Neuronal stem cell (in vitro differentiated cells): Measurements from ENCODE around the gene EHD1.
"Not testable (repeated sequence)": the region's sequence is repeated elsewhere in the genome, so short reads cannot be mapped to it uniquely, and the experiment has no call there.

Source experiments
- DNase-seq: peaks from one replicate; pipeline ENCODE4 v3.0.0-alpha.2; 2013; ENCODE audit warnings: low spot score
- H2AFZ ChIP-seq: one replicate; pipeline ENCODE4 v1.6.1; 2013; ENCODE audit warnings: mild to moderate bottlenecking, low read length, inconsistent platforms
- H2AK5ac ChIP-seq: 2 replicates; pipeline ENCODE4 v1.6.1; 2013; ENCODE audit warnings: low read depth, mild to moderate bottlenecking, inconsistent platforms, low read length, moderate library complexity, mixed read lengths
- H2BK120ac ChIP-seq: 2 replicates; pipeline ENCODE4 v1.6.1; 2013; ENCODE audit warnings: low read depth, mild to moderate bottlenecking, inconsistent platforms, low read length, moderate library complexity, mixed read lengths
- H2BK12ac ChIP-seq: one replicate; pipeline ENCODE4 v1.6.1; 2013; ENCODE audit warnings: low read length, inconsistent platforms
- H2BK15ac ChIP-seq: 2 replicates; pipeline ENCODE4 v1.6.1; 2013; ENCODE audit warnings: mild to moderate bottlenecking, low read length, inconsistent platforms, mixed read lengths
- H2BK5ac ChIP-seq: one replicate; pipeline ENCODE4 v1.6.1; 2013; ENCODE audit warnings: inconsistent platforms, mild to moderate bottlenecking, low read length, moderate library complexity
- H3K14ac ChIP-seq: one replicate; pipeline ENCODE4 v1.6.1; 2013; ENCODE audit warnings: low read length, inconsistent platforms
- H3K18ac ChIP-seq: 2 replicates; pipeline ENCODE4 v1.6.1; 2013; ENCODE audit warnings: low read length, inconsistent platforms
- H3K23ac ChIP-seq: 2 replicates; pipeline ENCODE4 v1.6.1; 2013; ENCODE audit warnings: low read depth, mild to moderate bottlenecking, mixed read lengths, low read length, inconsistent platforms; ENCODE audit not compliant: poor library complexity
- H3K27ac ChIP-seq: replicated peaks from 3 replicates; pipeline ENCODE4 v1.5.1; 2013; ENCODE audit warnings: low read length, inconsistent platforms
- H3K27me3 ChIP-seq, 3 experiments: 2 replicates each; pipeline ENCODE4 v1.6.1; 2013; ENCODE audit warnings: low read length in 3 of 3, mild to moderate bottlenecking in 2 of 3, inconsistent platforms in 1 of 3, low read depth in 1 of 3, mixed read lengths in 1 of 3, moderate library complexity in 1 of 3; ENCODE audit not compliant: control insufficient read depth in 3 of 3, insufficient read depth in 3 of 3
- H3K36me3 ChIP-seq, 2 donors: replicated peaks in 1 of 2; 2 replicates each; pipeline ENCODE4 v1.6.1; 2013; ENCODE audit warnings: low read length in 2 of 2; ENCODE audit not compliant: control insufficient read depth in 2 of 2, insufficient read depth in 2 of 2
- H3K4ac ChIP-seq: 2 replicates; pipeline ENCODE4 v1.6.1; 2013; ENCODE audit warnings: inconsistent platforms, mild to moderate bottlenecking, low read length, moderate library complexity
- H3K4me1 ChIP-seq, 2 donors: 1 replicate in 1 of 2; 2 replicates in 1 of 2; pipeline ENCODE4 v1.6.1; 2013; ENCODE audit warnings: low read length in 2 of 2, low read depth in 1 of 2; ENCODE audit not compliant: control insufficient read depth in 2 of 2, insufficient read depth in 1 of 2
- H3K4me2 ChIP-seq: one replicate; pipeline ENCODE4 v1.6.1; 2013; ENCODE audit warnings: mild to moderate bottlenecking, low read length, inconsistent platforms; ENCODE audit not compliant: insufficient read depth, poor library complexity, severe bottlenecking
- H3K4me3 ChIP-seq, 2 donors: 2 replicates each; pipeline ENCODE4 v1.5.1; 2013; ENCODE audit warnings: low read length in 2 of 2, mild to moderate bottlenecking in 2 of 2, inconsistent platforms in 1 of 2, moderate library complexity in 1 of 2
- H3K79me1 ChIP-seq: one replicate; pipeline ENCODE4 v1.6.1; 2013; ENCODE audit warnings: low read depth, mild to moderate bottlenecking, inconsistent platforms, low read length, moderate library complexity
- H3K9ac ChIP-seq: one replicate; pipeline ENCODE4 v1.6.1; 2013; ENCODE audit warnings: mild to moderate bottlenecking, low read depth, low read length, inconsistent platforms; ENCODE audit not compliant: poor library complexity
- H3K9me3 ChIP-seq, 2 donors: replicated peaks in 1 of 2; 2 replicates each; pipeline versions ENCODE3 to v1.6.1; 2013; ENCODE audit warnings: low read length in 2 of 2, mild to moderate bottlenecking in 2 of 2, inconsistent platforms in 1 of 2, low read depth in 1 of 2, mixed read lengths in 1 of 2, moderate library complexity in 1 of 2; ENCODE audit not compliant: control insufficient read depth in 2 of 2, insufficient read depth in 1 of 2
- H4K8ac ChIP-seq: one replicate; pipeline ENCODE4 v1.6.1; 2013; ENCODE audit warnings: low read depth, mild to moderate bottlenecking, inconsistent platforms, low read length, moderate library complexity
- H4K91ac ChIP-seq: one replicate; pipeline ENCODE4 v1.6.1; 2013; ENCODE audit warnings: low read length, low read depth, mild to moderate bottlenecking, inconsistent platforms; ENCODE audit not compliant: poor library complexity
- WGBS, 2 donors: extraction: QIAGEN DNeasy Blood & Tissue Kit; methylation state at CpG; one replicate each; pipeline ENCODE4 v1.1.7; 2013; ENCODE audit warnings: missing lambda C conversion rate in 2 of 2, mixed read lengths in 1 of 2; ENCODE audit not compliant: insufficient read length in 2 of 2, insufficient replicate concordance in 1 of 2; ENCODE audit errors: extremely low coverage in 2 of 2; 5-methylcytosine and 5-hydroxymethylcytosine counted together

The EHD1 gene

GRCh38 chr11:64848214-64848825 is 30.1 kb downstream of the EHD1 start:
- peaks cover 0 to 7% of the 10 kb centered on the region in 2 donors for H3K36me3 ChIP-seq
- H3K9ac ChIP-seq = no peak overlapping the region
- H3K4me3 ChIP-seq = no peak overlapping the region
- no peaks in the 10 kb centered on the region for H3K9me3 ChIP-seq
- no peak overlapping the region for H3K14ac ChIP-seq
- no peak for DNase-seq
- H3K27me3 ChIP-seq = peaks cover 0 to 18% (median 8%) of the 10 kb centered on the region in 3 experiments
- no peak overlapping the region for H2BK15ac ChIP-seq
- no peak overlapping the region for H2AFZ ChIP-seq
- H3K4me2 ChIP-seq = no peak overlapping the region
- H2AK5ac ChIP-seq = no peak overlapping the region
- WGBS, 2 donors = no CpG with 5 or more reads among the region's 6 CpGs
- H2BK120ac ChIP-seq = no peak overlapping the region
- no peak overlapping the region for H4K8ac ChIP-seq
- H3K27ac ChIP-seq = no peak overlapping the region
- H3K4me1 ChIP-seq = peaks cover 8% of the 10 kb centered on the region in 2 donors
- no peak overlapping the region for H4K91ac ChIP-seq
- H3K18ac ChIP-seq = no peak overlapping the region
- H3K79me1 ChIP-seq = peaks cover 2% of the 10 kb centered on the region
- H2BK12ac ChIP-seq = no peak overlapping the region
- no peak overlapping the region for H3K23ac ChIP-seq
- H3K4ac ChIP-seq = no peak overlapping the region
- H2BK5ac ChIP-seq = no peak overlapping the region

DNA sequence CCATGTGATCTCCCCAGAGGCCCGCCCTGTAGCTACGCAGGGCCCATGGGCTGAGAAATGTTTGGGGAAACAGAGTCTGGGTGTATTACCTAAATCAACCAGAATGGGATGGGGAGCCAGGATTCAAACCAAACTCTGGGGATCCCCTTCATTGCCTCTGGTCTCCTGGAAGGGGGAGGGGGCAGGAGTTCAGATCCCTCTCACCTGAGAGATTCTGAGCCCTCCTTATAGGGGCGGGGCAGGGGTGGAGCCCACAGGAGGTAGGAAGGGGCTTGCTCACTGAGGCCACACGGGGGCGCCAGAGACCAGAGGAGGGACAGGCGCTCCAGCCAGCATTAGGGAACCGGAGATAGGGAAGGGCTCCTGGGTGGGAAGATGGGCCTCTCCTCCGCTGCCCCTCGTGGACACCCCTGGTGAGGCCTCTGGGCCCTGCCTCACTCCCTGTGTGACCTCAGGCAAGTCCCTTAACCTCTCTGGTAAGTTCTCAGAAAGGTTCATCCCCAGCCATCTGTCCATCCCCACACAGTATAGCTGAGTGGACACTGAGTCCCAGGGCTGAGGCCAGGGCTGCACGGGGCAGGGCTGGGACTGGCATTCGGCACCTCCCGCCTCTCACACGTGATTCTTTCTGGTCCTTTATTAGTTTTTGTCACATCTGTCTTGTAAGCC is 31.3 kb downstream of the EHD1 start:
- H3K9me3 ChIP-seq = no peaks in the 10 kb centered on the region
- H3K4me3 ChIP-seq = no peak overlapping the region
- H3K27ac ChIP-seq = no peak overlapping the region
- DNase-seq = peak; percentile 91
- H3K23ac ChIP-seq = no peak overlapping the region
- no peak overlapping the region for H2AK5ac ChIP-seq
- no peak overlapping the region for H2AFZ ChIP-seq
- H4K8ac ChIP-seq = no peak overlapping the region
- H3K14ac ChIP-seq = no peak overlapping the region
- no peak overlapping the region for H2BK120ac ChIP-seq
- H3K27me3 ChIP-seq = peaks cover 0 to 18% (median 8%) of the 10 kb centered on the region in 3 experiments
- no peak overlapping the region for H2BK15ac ChIP-seq
- H2BK5ac ChIP-seq = no peak overlapping the region
- H2BK12ac ChIP-seq = no peak overlapping the region
- no peak overlapping the region for H3K4ac ChIP-seq
- H3K36me3 ChIP-seq = no peaks in the 10 kb centered on the region
- H3K18ac ChIP-seq = no peak overlapping the region
- peaks cover 2% of the 10 kb centered on the region for H3K79me1 ChIP-seq
- H3K4me1 ChIP-seq = peaks cover 19 to 20% of the 10 kb centered on the region in 2 donors
- no peak overlapping the region for H3K4me2 ChIP-seq
- no peak overlapping the region for H3K9ac ChIP-seq
- H4K91ac ChIP-seq = no peak overlapping the region
- no CpG with 5 or more reads among the region's 13 CpGs for WGBS, 2 donors

DNA sequence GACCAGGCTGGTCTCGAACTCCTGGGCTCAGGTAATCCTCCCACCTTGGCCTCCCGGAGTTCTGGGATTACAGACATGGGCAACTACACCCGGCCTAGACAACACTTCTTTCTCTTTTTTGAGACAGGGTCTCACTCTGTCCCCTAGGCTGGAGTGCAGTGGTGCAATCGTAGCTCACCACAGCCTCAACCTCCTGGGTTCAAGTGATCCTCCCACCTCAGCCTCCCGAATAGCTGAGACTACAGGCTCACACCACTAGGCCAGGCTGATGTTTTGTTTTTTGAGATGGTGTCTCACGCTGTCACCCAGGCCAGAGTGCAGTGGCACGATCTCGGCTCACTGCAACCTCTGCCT is 32.7 kb downstream of the EHD1 start:
- WGBS, 2 donors = no CpG with 5 or more reads among the region's 8 CpGs
- not testable (repeated sequence) for H4K8ac ChIP-seq, H3K27ac ChIP-seq, H3K4me3 ChIP-seq, H3K9me3 ChIP-seq, H3K79me1 ChIP-seq, H3K4ac ChIP-seq, H3K23ac ChIP-seq, H2BK5ac ChIP-seq, H2BK120ac ChIP-seq, H3K9ac ChIP-seq, H2AFZ ChIP-seq, H3K14ac ChIP-seq, H2BK12ac ChIP-seq, H2AK5ac ChIP-seq, H3K18ac ChIP-seq, H3K4me2 ChIP-seq, H2BK15ac ChIP-seq, H3K36me3 ChIP-seq, DNase-seq, H4K91ac ChIP-seq
- Histone ChIP-seq H3K4me1 (peaks cover 15 to 20% of the 10 kb centered on the region in 2 donors), H3K27me3 (peaks cover 0 to 18% (median 8%) of the 10 kb centered on the region in 3 experiments)

GRCh38 chr11:64845129-64845775 is 33.2 kb downstream of the EHD1 start:
- Histone ChIP-seq H3K36me3 (no peaks in the 10 kb centered on the region), H2BK5ac (no peak overlapping the region), H4K8ac (no peak overlapping the region), H3K4me1 (peaks cover 15 to 20% of the 10 kb centered on the region in 2 donors), H2BK15ac (no peak overlapping the region), H3K14ac (no peak overlapping the region), H3K27me3 (peaks cover 0 to 18% (median 8%) of the 10 kb centered on the region in 3 experiments), H3K4me3 (no peak overlapping the region), H2AK5ac (no peak overlapping the region), H3K4ac (no peak overlapping the region), H3K9me3 (no peaks in the 10 kb centered on the region), H2BK120ac (no peak overlapping the region), H3K23ac (peak overlapping the region; percentile 60), H2AFZ (peak overlapping the region; percentile 82), H3K18ac (no peak overlapping the region), H3K4me2 (no peak overlapping the region), H3K79me1 (no peaks in the 10 kb centered on the region), H4K91ac (no peak overlapping the region), H3K9ac (no peak overlapping the region), H2BK12ac (no peak overlapping the region), H3K27ac (no peak overlapping the region)
- WGBS, 2 donors = no CpG with 5 or more reads among the region's 9 CpGs
- DNase-seq = no peak
